ENCODE measurements around the gene TIMM10.

DNA sequence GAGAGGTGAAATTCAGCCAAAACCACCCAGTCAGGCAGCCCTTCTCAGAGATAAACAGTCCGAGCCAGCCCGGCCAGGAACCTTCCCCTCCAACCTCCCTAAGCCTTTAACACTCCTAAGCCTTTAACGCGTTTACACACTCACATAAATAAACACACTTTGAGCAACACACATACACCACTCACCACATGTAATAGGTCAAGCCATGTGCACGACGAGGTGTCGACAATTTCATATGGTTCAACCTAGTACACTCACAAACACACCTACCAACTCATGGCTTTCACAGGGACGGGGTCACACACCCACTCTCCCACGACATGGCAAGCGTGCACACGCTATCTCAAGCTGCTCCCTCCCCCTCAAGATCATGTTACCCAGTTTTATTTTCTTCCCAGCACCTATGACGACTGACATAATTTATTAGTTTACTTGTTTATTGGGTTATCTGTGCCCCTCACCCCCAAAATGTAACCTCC is 30.5 kb downstream of the TIMM10 start:
- TF ChIP-seq, protein P1, sequence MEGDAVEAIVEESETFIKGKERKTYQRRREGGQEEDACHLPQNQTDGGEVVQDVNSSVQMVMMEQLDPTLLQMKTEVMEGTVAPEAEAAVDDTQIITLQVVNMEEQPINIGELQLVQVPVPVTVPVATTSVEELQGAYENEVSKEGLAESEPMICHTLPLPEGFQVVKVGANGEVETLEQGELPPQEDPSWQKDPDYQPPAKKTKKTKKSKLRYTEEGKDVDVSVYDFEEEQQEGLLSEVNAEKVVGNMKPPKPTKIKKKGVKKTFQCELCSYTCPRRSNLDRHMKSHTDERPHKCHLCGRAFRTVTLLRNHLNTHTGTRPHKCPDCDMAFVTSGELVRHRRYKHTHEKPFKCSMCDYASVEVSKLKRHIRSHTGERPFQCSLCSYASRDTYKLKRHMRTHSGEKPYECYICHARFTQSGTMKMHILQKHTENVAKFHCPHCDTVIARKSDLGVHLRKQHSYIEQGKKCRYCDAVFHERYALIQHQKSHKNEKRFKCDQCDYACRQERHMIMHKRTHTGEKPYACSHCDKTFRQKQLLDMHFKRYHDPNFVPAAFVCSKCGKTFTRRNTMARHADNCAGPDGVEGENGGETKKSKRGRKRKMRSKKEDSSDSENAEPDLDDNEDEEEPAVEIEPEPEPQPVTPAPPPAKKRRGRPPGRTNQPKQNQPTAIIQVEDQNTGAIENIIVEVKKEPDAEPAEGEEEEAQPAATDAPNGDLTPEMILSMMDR (IDR thresholded peaks at IDR 0.05): no peak
- TF ChIP-seq EZH2 (IDR thresholded peaks at IDR 0.05) (no peak), EZH2phosphoT487 (IDR thresholded peaks at IDR 0.05) (no peak)
